GM18868 (cell line): ENCODE results near the gene NFATC2.

Source experiments
- ATAC-seq: cut with Tn5 transposase; IDR thresholded peaks from one replicate; pipeline ENCODE4 v1.9.1; 2021; ENCODE audit warnings: mild to moderate bottlenecking, moderate library complexity; ENCODE audit not compliant: unreplicated experiment

The NFATC2 gene

GRCh38 chr20:51497542-51498467 is 44.7 kb downstream of the NFATC2 start:
- peak; percentile 45 for ATAC-seq

DNA sequence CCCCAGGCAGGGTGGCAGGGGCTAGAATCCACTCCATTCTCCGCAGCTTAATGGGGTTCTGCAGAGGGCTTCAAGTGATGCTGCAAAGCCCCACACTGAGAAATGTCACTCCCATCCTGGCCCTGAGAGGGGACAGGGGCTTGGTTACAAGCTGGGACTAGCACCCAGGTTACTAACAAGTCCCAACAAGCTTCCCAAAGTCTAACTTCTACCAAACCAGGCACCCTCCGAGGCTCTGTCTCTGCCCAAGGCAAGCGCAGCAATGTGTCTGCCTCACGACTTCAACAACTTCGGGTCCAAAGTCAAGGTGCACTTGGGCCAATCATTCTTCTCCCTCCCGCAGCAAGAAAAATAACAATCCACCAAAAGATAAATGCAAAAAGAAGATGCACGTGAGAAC is 45.6 kb downstream of the NFATC2 start:
- ATAC-seq: no peak

- no peak for ATAC-seq
These were observed 46.5 kb downstream of the NFATC2 start for GRCh38 chr20:51495921-51496545.

- no peak for ATAC-seq
These were observed 47.2 kb downstream of the NFATC2 start for GRCh38 chr20:51495291-51495690.

DNA sequence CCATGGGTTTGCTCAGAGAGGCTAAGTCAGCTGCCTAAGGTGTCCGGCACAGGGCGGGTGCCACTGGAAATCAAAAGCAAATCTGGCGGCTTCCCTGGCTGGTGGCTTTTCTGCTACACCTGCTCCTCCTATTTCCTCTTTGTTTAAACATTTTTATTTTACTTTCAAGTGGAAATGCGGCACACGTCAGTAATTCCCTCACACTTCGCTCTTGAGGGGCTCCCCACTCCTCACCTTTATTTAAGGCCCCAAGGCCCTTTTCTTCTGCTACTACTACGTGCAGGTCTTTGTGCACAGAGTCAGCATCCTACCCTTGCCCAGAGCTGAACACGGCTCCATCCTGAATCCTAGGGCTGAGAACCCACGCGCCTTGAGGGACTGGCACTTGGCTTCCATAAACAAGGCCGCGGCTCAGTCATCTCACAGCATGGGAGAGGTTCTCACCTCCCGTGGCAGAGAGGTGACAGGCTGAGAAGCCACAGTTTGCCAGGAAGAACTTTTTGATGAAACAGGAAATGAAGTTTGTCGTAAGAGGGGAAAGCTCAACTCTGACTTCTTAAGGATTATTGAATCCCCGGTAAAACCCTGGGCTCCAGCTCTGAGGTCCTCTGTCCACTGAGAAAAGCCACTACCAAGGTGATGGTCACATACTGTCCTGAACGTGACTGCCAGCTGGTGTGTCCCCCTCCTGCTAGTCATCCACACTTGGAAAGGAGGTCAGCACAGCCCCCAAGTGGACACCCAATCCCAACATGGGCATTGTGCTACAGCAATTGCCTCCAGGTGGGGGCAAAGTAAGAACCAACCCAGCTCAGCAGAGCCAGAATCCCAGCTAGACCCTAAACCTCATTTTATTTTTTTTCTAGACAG is 48.0 kb downstream of the NFATC2 start:
- ATAC-seq: no peak

DNA sequence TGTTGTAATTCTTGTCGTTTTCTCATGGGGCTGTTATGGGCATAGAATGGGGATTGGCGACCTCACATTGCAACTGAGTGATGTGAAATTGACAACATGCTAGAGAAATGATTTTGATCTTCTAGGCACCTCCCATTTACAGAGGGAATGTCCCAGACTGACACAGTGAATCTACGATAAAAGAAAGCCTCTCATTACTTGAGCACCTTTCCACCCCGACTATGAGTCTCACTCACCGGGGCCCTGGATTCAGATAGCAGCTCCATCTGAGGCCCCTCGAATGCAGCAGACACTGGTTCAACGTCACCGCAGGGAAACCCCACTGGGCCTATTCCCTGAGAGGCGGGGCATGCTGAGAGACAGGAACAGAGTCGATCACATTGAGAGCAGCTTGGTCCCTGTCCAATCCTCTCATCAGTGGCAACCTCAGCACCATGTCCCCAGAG is 49.1 kb downstream of the NFATC2 start:
- ATAC-seq: no peak

- ATAC-seq: no peak
These were observed 50.1 kb downstream of the NFATC2 start for GRCh38 chr20:51492167-51493092.

DNA sequence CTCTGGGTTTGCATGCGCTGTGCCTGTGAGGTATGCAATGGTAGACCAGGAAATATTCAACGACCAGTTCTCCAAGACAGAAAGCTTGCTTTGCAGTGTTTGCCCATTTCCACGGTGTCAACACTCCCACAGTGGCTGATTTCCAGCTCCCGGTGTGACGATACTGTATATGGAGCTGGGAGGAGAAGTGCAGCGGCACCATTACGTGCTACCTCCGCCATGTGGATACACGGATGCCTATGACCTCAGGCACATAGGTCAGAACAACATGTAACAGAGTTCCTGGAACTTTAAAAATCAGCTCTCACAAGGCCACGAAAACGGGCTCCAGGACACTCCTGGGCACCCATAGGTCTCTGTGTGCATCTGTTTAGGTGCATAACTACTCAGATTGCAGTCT is 51.1 kb downstream of the NFATC2 start:
- ATAC-seq: no peak

- no peak for ATAC-seq
These were observed 51.9 kb downstream of the NFATC2 start for GRCh38 chr20:51490635-51491034.

DNA sequence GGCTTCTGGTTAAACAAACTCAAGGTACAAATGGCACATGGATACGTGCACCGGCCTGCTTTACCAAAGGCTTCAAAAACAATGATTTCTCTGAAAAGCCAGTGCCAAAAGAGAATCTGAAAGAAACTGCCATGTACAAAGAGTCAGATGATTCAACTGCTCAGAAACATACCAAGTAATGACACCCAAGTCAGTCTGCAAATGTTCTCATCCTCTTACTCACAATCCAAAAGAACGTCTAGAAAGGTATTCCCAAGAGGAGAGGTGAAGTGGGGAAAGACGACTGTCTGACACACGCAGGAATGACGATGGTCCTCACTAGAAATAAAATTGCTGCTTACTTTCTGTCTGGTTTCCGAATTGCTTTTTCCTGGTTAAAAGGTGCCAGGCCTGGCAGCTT is 52.9 kb downstream of the NFATC2 start:
- no peak for ATAC-seq

- ATAC-seq: no peak
These were observed 54.2 kb downstream of the NFATC2 start for GRCh38 chr20:51488331-51488730.

DNA sequence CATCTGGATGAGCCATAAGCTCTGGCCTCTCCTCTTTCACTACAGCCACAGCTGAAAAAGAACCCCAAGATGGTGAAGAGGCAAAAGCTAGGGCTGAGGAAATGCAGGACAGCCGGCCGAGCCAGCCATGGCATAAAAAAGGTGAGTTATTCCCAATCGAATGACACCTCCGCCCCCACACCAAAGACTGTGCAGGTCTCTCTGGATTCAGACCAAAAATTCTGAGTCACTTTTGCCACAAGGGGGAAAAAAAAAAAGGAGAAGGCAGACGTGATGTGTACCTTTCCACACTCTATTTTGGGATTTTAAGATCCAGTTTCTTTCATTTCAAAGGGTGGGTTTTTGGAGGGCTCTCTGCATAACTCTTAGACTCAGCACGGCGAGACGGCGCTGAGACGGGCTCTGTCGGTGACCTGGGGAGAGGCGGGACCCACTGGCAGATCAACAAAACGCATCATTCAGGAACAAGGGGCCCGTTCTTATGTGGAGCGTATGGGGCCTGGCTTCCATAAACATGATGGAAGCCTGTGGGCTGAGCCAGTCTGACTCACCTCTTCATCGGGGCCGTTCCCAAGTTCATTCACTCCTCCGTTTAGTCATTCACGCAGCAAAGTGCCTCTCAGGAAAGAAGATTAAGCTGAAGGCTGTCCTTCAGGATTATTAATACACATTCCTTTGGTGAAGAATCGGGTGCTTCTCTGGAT is 54.8 kb downstream of the NFATC2 start:
- no peak for ATAC-seq

DNA sequence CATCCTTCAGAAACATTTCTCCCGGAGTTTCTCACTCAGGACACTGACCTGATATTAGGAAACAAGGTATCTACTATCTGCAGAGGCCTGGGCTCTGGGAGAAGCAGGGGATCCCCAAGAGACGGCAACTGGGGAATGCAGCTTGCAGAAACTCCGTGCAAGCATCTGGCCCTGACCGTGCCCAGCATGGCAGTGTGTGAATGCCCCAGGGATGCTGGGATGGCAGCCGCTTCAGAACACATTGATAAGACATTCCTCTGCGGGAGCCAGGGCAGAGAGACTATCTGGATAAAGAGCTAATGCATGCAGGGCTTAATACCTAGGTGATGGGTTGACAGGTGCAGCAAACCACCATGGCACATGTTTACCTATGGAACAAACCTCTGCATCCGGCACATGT is 55.4 kb downstream of the NFATC2 start:
- no peak for ATAC-seq

DNA sequence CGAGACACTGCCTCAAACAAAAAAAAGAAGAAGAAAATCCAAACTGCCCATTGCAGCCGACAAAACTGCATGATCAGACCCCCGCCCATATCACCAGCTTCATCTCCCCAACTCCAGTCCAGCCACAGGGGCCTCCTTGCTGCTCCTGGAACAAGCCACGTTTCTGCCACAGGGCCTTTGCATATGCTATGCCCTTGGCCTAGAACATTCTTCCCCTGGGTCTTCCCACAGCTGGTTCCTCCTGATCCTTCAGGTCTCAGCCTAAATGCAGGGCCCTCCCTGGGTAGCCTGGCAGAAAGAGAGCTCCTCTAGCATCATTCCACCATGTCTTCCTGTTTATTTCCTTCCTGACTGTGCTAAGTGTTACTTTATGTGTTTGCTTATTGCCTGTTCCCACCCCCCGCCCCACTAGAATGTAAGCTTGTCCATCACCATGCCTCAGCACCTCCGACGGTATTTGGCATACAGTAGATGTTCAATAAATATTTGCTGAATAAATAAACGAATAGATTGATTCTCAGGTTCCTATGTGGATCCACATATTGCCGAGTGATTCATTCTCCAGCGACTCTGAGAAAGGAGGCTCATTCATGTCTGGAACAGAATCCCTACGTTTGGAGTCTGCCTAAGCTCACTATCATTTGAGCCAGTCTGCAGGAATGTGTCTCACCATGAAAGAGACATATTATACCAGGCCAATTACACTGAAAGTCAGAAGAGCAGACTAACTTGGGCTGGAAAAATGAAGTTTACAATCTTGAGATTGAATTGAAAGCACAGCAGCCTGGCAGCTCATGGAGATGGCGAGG is 56.1 kb downstream of the NFATC2 start:
- ATAC-seq: no peak

GRCh38 chr20:51484831-51485230 is 57.7 kb downstream of the NFATC2 start:
- ATAC-seq: no peak

GRCh38 chr20:51484141-51484815 is 58.2 kb downstream of the NFATC2 start:
- no peak for ATAC-seq

DNA sequence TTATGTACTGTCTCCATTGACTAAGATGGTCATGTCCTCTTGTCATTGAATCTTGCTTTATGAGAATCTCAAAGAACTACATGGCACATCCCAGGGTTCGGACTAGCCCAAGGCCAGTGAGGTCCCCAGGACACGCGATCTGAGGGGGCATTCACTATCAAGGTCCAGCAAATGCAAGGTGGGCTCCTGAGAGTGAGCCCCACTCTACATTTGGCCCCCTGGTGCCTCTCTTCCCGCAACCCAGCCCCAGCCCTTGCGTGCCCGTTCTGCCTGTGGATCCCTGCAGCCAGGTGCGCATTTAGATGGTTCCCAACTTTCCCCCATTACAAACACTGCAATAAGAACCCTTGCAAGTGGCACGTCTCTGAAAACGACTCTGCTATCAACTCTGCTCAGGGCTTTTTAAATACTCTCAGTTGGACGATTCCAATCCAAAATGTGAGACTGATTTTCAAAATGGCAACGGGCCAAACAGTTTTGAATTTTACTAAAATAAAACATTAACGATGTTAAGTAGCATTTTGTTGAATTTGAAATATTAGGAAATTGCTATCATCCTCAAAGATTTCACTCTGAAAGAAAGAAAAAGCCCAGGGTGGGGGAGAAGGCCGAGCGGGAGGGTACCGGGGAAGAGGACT is 59.6 kb downstream of the NFATC2 start:
- no peak for ATAC-seq
